HepG2 (cell line): ENCODE results near the gene PROX1. TPM values are rescaled to one million over a fixed set of nuclear protein-coding genes. Genes with fewer than 3 reads are reported as not detected.
A peak's percentile ranks its signal among the peaks of the same experiment; 100 is the strongest.

ENCODE experiments used
- ARID5B ChIP-seq: IDR thresholded peaks from 2 replicates; pipeline ENCODE4 v1.4.0; 2020; ENCODE audit warnings: mild to moderate bottlenecking, missing genetic modification reagents
- FOSL1 ChIP-seq: sonication (generic); formaldehyde crosslinking; IDR thresholded peaks from 2 replicates; pipeline ENCODE4 v1.9.0; 2021; ENCODE audit warnings: missing genetic modification reagents, borderline replicate concordance
- HMG20B ChIP-seq: conservative IDR thresholded peaks from 2 replicates; pipeline ENCODE4 v1.6.1; 2016; ENCODE audit warnings: missing genetic modification reagents, missing compliant biosample characterization
- HNRNPK ChIP-seq: fragments of 200-400 bp; formaldehyde crosslinking; IDR thresholded peaks from 2 replicates; pipeline ENCODE4 v1.6.1; 2018; ENCODE audit warnings: low read length, low read depth, moderate library complexity, mild to moderate bottlenecking; ENCODE audit not compliant: poor library complexity, severe bottlenecking
- HOXA7 ChIP-seq: sonication (generic); formaldehyde crosslinking; IDR thresholded peaks from 2 replicates; pipeline ENCODE4 v1.8.1; 2022; ENCODE audit warnings: mild to moderate bottlenecking, missing genetic modification reagents, moderate library complexity
- KLF16 ChIP-seq, 2 experiments: sonication (generic) in 1 of 2; formaldehyde crosslinking in 1 of 2; IDR thresholded peaks; 2 replicates each; pipeline versions ENCODE4 v1.6.1 to v1.8.0; 2016 to 2023; ENCODE audit warnings: missing genetic modification reagents in 2 of 2, missing compliant biosample characterization in 1 of 2
- MAF1 ChIP-seq: sonication (generic); formaldehyde crosslinking; IDR thresholded peaks from 2 replicates; pipeline ENCODE4 v1.5.0; 2020; ENCODE audit warnings: missing genetic modification reagents, borderline replicate concordance
- PAX8 ChIP-seq: sonication (generic); formaldehyde crosslinking; IDR thresholded peaks from 2 replicates; pipeline ENCODE4 v1.8.0; 2022; ENCODE audit warnings: mild to moderate bottlenecking, missing genetic modification reagents, borderline replicate concordance
- PCBP1 ChIP-seq: fragments of 200-400 bp; formaldehyde crosslinking; IDR thresholded peaks from 2 replicates; pipeline ENCODE4 v1.6.1; 2017; ENCODE audit warnings: mild to moderate bottlenecking, low read depth, low read length, borderline replicate concordance
- SAP130 ChIP-seq: IDR thresholded peaks from 2 replicates; pipeline ENCODE4 v1.6.1; 2016; ENCODE audit warnings: low read depth
- SETDB1 ChIP-seq: sonication (generic); formaldehyde crosslinking; IDR thresholded peaks from 2 replicates; pipeline ENCODE4 v1.5.1; 2020; ENCODE audit warnings: missing genetic modification reagents, mild to moderate bottlenecking, borderline replicate concordance
- SMYD3 ChIP-seq: sonication (generic); formaldehyde crosslinking; IDR thresholded peaks from 2 replicates; pipeline ENCODE4 v1.8.1; 2023; ENCODE audit warnings: mild to moderate bottlenecking, missing genetic modification reagents
- SRY ChIP-seq: sonication (generic); formaldehyde crosslinking; IDR thresholded peaks from 2 replicates; pipeline ENCODE4 v1.8.0; 2022; ENCODE audit warnings: mild to moderate bottlenecking, missing genetic modification reagents
- U2AF2 ChIP-seq: fragments of 200-400 bp; formaldehyde crosslinking; IDR thresholded peaks from 2 replicates; pipeline ENCODE4 v1.6.1; 2017; ENCODE audit warnings: low read depth, mild to moderate bottlenecking, low read length
- ZFP36 ChIP-seq: fragments of 150-350 bp; IDR thresholded peaks from 2 replicates; pipeline ENCODE4 v1.6.1; 2018; ENCODE audit warnings: borderline replicate concordance, low read length, low read depth; ENCODE audit not compliant: partially characterized antibody
- ZMYM2 ChIP-seq: sonication (generic); formaldehyde crosslinking; IDR thresholded peaks from 2 replicates; pipeline ENCODE4 v1.8.0; 2022; ENCODE audit warnings: mild to moderate bottlenecking, missing genetic modification reagents
- ZNF234 ChIP-seq: sonication (generic); formaldehyde crosslinking; conservative IDR thresholded peaks from 2 replicates; pipeline ENCODE4 v1.5.1; 2020; ENCODE audit warnings: mild to moderate bottlenecking, missing genetic modification reagents
- ZNF276 ChIP-seq: sonication (generic); formaldehyde crosslinking; IDR thresholded peaks from 2 replicates; pipeline ENCODE4 v1.4.0; 2020; ENCODE audit warnings: mild to moderate bottlenecking, low read depth, missing genetic modification reagents
- ZNF503 ChIP-seq: sonication (generic); formaldehyde crosslinking; IDR thresholded peaks from 2 replicates; pipeline ENCODE4 v1.4.0; 2020; ENCODE audit warnings: missing genetic modification reagents
- ZNF678 ChIP-seq: sonication (generic); formaldehyde crosslinking; IDR thresholded peaks from 2 replicates; pipeline ENCODE4 v1.4.0; 2020; ENCODE audit warnings: mild to moderate bottlenecking, missing genetic modification reagents
- ZSCAN20 ChIP-seq: sonication (generic); formaldehyde crosslinking; IDR thresholded peaks from 2 replicates; pipeline ENCODE4 v1.4.0; 2020; ENCODE audit warnings: missing genetic modification reagents, mild to moderate bottlenecking, borderline replicate concordance
- polyA plus RNA-seq, 8 experiments: library from polyadenylated mRNA; depleted of rRNA in 3 of 8; stranded (reverse) in 7 of 8; unstranded in 1 of 8; fragments of >200 nt; fragmentation: Illumina TruSeq in 4 of 8; extraction: Trizol in 4 of 8; gene quantifications; 2 replicates each; pipeline versions ENCODE4 v1.2.1 to v1.2.3, GENCODE V29; 2011 to 2016; ENCODE audit warnings: low read depth in 4 of 8, missing spikeins in 1 of 8, mixed read lengths in 1 of 8; ENCODE audit not compliant: insufficient read depth in 1 of 8
- total RNA-seq, 5 experiments: library from RNA; depleted of rRNA; stranded (reverse); fragments of >200 nt; fragmentation: Illumina TruSeq; extraction: Trizol; gene quantifications; 2 replicates each; pipeline ENCODE4 v1.2.3, GENCODE V29; 2016; ENCODE audit warnings: low read depth in 1 of 5
- TF ChIP-seq, protein P1 (sequence below): sonication (generic); formaldehyde crosslinking; IDR thresholded peaks from 2 replicates; pipeline ENCODE4 v1.8.1; 2023; ENCODE audit warnings: mild to moderate bottlenecking, inconsistent platforms, moderate library complexity, missing genetic modification reagents, borderline replicate concordance

The PROX1 gene
- total and polyA plus RNA-seq, 2 of the 13 experiments (the other 11 are each of a cell fraction or from before 2014, with no cell fraction given), result 12.3 to 30.2 TPM

GRCh38 chr1:213958346-213958745 is 29.4 kb upstream of the PROX1 start (continued):
- TF ChIP-seq ARID5B (peak; percentile 87), ZNF234 (no peak), ZNF276 (no peak), ZSCAN20 (no peak), ZFP36 (no peak), HMG20B (no peak; the same call in 1 of the 2 replicates), ZNF503 (CRISPR knock-in tag) (no peak), ZMYM2 (peak; percentile 63; the same call in 1 of the 2 replicates), PCBP1 (no peak), HOXA7 (CRISPR knock-in tag) (no peak), SAP130 (CRISPR knock-in tag) (peak; percentile 31; the same call in 1 of the 2 replicates), SRY (CRISPR knock-in tag) (no peak), SETDB1 (CRISPR knock-in tag) (no peak), ZNF678 (no peak), HNRNPK (no peak), U2AF2 (no peak), FOSL1 (CRISPR knock-in tag) (no peak), PAX8 (CRISPR knock-in tag) (no peak), KLF16 (CRISPR knock-in tag; IDR thresholded peaks at IDR 0.05) (no peak), MAF1 (CRISPR knock-in tag) (no peak), SMYD3 (no peak)
- TF ChIP-seq, protein P1, sequence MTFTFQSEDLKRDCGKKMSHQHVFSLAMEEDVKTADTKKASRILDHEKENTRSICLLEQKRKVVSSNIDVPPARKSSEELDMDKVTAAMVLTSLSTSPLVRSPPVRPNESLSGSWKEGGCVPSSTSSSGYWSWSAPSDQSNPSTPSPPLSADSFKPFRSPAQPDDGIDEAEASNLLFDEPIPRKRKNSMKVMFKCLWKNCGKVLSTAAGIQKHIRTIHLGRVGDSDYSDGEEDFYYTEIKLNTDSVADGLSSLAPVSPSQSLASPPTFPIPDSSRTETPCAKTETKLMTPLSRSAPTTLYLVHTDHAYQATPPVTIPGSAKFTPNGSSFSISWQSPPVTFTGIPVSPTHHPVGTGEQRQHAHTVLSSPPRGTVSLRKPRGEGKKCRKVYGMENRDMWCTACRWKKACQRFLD (CRISPR knock-in tag), result no peak
